GM12878 (cell line): ENCODE results near the gene NUP93.

Experiments used
- CBFB ChIP-seq: IDR thresholded peaks from 2 replicates; pipeline ENCODE4 v1.6.1; 2016; ENCODE audit warnings: antibody characterized with exemption, low read depth
- CEBPB ChIP-seq, 2 experiments: fragments of 150-350 bp in 1 of 2; IDR thresholded peaks; 2 replicates each; pipeline ENCODE4 v1.6.1; 2012 to 2014; ENCODE audit warnings: low read depth in 2 of 2, low read length in 2 of 2, borderline replicate concordance in 1 of 2, inconsistent platforms in 1 of 2
- CTCF ChIP-seq, 3 experiments: IDR thresholded peaks in 2 of 3; conservative IDR thresholded peaks in 1 of 3; 2 replicates each; pipeline ENCODE4 v1.5.1; 2011; ENCODE audit warnings: low read depth in 3 of 3, low read length in 3 of 3, mild to moderate bottlenecking in 3 of 3, control low read depth in 2 of 3, moderate library complexity in 2 of 3, inconsistent platforms in 1 of 3, mixed read lengths in 1 of 3; ENCODE audit not compliant: control insufficient read depth in 2 of 3, insufficient read depth in 1 of 3; ENCODE audit errors: extremely low read depth in 1 of 3
- EZH2 ChIP-seq: IDR thresholded peaks from 2 replicates; pipeline ENCODE4 v1.6.1; 2012; ENCODE audit warnings: low read depth, mild to moderate bottlenecking, control low read depth, inconsistent platforms, low read length, borderline replicate concordance; ENCODE audit not compliant: control insufficient read depth
- MXI1 ChIP-seq: fragments of 150-350 bp; IDR thresholded peaks from 2 replicates; pipeline ENCODE4 v1.6.1; 2011; ENCODE audit warnings: low read depth, mild to moderate bottlenecking, inconsistent platforms, low read length, improper control_type of control experiment
- NRF1 ChIP-seq: conservative IDR thresholded peaks from 2 replicates; pipeline ENCODE4 v1.6.1; 2011; ENCODE audit warnings: mild to moderate bottlenecking, low read depth, low read length, improper control_type of control experiment
- PKNOX1 ChIP-seq: fragments of 450-650 bp; IDR thresholded peaks from 2 replicates; pipeline ENCODE4 v1.6.1; 2016; ENCODE audit warnings: mild to moderate bottlenecking
- POLR2A ChIP-seq: IDR thresholded peaks from 2 replicates; pipeline ENCODE4 v1.6.1; 2011; ENCODE audit warnings: low read depth, mild to moderate bottlenecking, low read length
- POLR2AphosphoS5 ChIP-seq: IDR thresholded peaks from 2 replicates; pipeline ENCODE4 v1.6.1; 2011; ENCODE audit warnings: mild to moderate bottlenecking, low read length, inconsistent platforms
- RB1 ChIP-seq: fragments of 450-650 bp; formaldehyde crosslinking; IDR thresholded peaks from 2 replicates; pipeline ENCODE4 v1.6.1; 2017; ENCODE audit warnings: mild to moderate bottlenecking, borderline replicate concordance
- SIN3A ChIP-seq: IDR thresholded peaks from 2 replicates; pipeline ENCODE4 v1.6.1; 2012; ENCODE audit warnings: low read depth, low read length, improper control_type of control experiment
- TAF1 ChIP-seq: IDR thresholded peaks from 2 replicates; pipeline ENCODE4 v1.6.1; 2011; ENCODE audit warnings: mild to moderate bottlenecking, low read depth, low read length, borderline replicate concordance
- YBX1 ChIP-seq: fragments of 450-650 bp; IDR thresholded peaks from 2 replicates; pipeline ENCODE4 v1.6.1; 2016; ENCODE audit warnings: antibody characterized with exemption
- ZNF384 ChIP-seq: IDR thresholded peaks from 2 replicates; pipeline ENCODE4 v1.6.1; 2012; ENCODE audit warnings: low read depth, mild to moderate bottlenecking, low read length, improper control_type of control experiment, borderline replicate concordance

- TF ChIP-seq EZH2 (no peak), CTCF (IDR thresholded peaks at IDR 0.05 in 2 of 3, conservative IDR thresholded peaks at IDR 0.05 in 1 of 3; ENCODE audit: control insufficient read depth in 2 of 3, extremely low read depth in 1 of 3, insufficient read depth in 1 of 3, low read depth in 3 of 3, low read length in 3 of 3) (no peak), POLR2A (no peak), PKNOX1 (no peak), POLR2AphosphoS5 (no peak), MXI1 (no peak), YBX1 (no peak), ZNF384 (no peak), RB1 (no peak), SIN3A (no peak), NRF1 (no peak), CBFB (no peak), TAF1 (no peak), CEBPB (IDR thresholded peaks at IDR 0.05; ENCODE audit: borderline replicate concordance in 1 of 2, low read depth in 2 of 2, low read length in 2 of 2) (no peak)
Measured at GRCh38 chr16:56883586-56883985, 153.7 kb downstream of the NUP93 start.
